Measurements from ENCODE around the gene SPO11.
A peak's percentile ranks its signal among the peaks of the same experiment; 100 is the strongest.

Gene SPO11

DNA sequence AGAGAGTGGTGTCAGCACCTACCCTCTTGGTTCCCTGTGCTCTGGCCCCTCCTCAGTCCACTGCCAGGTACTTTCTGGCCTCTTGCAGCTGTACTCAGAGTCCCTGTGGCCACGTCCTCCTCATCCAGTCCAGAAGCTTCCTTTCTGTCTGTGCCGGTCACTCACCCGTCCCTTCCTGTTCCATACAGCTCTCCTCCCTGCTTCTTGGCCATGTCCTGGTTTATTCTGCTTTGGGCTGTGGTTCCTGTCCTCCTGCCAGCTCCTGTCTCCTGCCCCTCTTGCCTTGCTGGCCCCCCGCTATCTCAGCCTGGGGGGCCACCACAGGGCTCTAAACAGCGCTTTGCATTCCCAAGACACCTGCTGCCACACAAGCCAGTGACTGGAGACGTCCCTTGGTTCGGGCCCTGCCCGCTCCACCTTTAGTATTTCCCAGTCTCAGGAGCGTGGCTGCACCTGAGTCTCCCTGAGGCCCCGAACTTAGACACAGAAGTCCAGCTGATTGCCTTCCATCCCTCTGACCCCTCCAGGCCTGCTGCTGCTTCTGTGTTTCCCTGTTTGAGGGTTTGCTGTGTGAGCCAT is 46.1 kb downstream of the SPO11 start:
- Mint-ChIP-seq H3K4me3 (no peak overlapping the region), H3K27ac (peak overlapping the region; percentile 70 to 95), H3K27me3 (no peaks in the 10 kb centered on the region), H3K9me3 (no peaks in the 10 kb centered on the region), H3K4me1 (peaks cover 42% of the 10 kb centered on the region)
- DNase-seq, result no peak
- ATAC-seq, result no peak

DNA sequence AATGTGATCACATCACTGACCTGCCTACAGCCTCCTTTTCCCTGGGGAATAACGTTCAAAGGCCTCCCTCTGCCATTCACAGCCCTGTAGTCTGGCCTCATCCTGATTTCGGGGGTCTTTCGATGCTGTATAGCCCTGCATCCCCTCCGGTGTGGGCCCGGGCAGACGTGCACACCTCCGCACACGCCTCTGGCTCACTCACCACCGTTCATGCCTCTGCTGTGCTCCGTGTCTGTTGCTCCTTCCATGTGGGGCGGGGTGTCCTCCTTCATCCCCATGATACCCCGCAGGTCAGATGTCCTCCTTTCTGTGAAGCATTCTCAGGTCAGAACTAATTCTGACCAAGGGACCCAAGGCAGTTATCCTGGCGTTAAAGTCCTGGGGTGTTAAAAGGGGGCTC is 47.7 kb downstream of the SPO11 start:
- no peaks in the 10 kb centered on the region for H3K9me3 Mint-ChIP-seq
- ATAC-seq (no peak), DNase-seq (no peak)
- peak overlapping the region in 1 of 2 donors; percentile 74 for H3K27ac Mint-ChIP-seq
- H3K27me3 Mint-ChIP-seq, result no peaks in the 10 kb centered on the region
- peaks cover 51% of the 10 kb centered on the region for H3K4me1 Mint-ChIP-seq
- no peak overlapping the region for H3K4me3 Mint-ChIP-seq

DNA sequence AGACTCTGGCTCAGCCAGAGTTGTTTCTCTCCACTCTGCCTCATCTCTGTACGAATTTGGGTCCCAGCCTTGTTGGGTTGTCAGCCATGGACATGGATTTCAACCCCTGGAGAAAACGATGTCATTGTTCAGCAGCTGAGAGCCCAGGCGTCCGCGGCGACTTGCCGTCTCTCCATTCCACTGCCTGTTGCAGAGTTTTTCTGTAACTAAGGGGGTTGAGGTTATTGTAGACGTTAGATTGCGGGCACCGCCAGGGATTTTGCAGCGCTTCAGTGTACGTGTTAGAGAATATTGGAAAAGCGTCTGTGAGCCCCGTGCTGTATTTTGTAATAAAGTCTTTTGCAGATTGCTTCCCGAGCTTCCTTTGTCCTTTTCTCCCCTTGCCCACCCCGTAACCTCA is 48.5 kb downstream of the SPO11 start:
- DNase-seq, result no peak
- no peak for ATAC-seq
- Mint-ChIP-seq H3K4me1 (peaks cover 56% of the 10 kb centered on the region), H3K4me3 (no peak overlapping the region), H3K27ac (no peak overlapping the region), H3K9me3 (no peaks in the 10 kb centered on the region), H3K27me3 (no peaks in the 10 kb centered on the region)

DNA sequence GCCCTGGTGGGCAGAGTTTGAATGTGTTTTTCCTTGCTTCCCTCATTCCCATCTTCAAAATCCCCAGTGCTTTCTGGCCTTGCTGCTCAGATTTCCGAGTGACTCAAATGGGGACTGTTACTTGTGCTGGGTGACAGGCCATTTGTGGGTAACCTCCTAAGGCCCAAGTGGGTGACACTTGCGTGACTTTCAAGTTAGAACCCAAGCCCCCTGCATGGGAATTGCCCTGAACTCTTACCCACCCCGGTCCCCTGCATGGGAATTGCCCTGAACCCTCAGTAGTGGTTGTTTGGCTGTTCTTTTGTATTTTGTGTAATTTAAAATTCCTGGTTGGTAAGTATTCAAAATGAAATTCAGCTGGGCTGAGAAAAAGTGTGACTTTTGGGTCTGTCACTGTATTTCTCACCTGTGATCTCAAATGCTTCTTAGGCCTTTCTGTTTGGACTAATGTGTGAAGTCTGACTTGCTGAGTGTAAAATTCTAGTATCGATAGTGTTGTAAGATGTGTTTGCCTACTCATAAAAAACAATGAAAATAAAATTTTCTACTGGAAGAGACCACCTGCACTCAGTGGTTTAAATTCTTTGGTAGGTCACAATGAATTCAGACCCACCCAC is 49.2 kb downstream of the SPO11 start:
- Mint-ChIP-seq H3K27ac (no peak overlapping the region), H3K4me3 (no peak overlapping the region), H3K4me1 (peaks cover 53% of the 10 kb centered on the region), H3K9me3 (no peaks in the 10 kb centered on the region), H3K27me3 (no peaks in the 10 kb centered on the region)
- DNase-seq (no peak), ATAC-seq (no peak)

DNA sequence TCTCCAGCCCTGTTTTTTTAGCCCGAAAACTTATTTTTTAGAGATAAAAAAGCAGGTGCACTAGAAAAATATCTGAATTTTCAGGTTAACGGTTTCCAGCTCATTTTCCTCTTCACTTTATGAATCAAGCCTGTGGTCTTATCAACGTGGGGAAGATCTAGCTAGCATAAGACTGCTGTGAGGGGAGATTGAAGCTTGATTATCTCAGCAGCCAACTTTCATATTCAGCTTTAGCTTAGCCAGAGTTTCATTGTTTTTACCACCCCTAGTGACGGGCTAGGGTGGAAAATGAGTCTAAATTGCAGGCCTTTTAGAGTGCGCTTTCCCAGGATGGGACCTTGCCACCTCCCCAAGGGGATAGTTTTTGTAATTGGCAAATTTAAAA is 49.7 kb downstream of the SPO11 start:
- H3K27ac Mint-ChIP-seq, result no peak overlapping the region
- no peaks in the 10 kb centered on the region for H3K9me3 Mint-ChIP-seq
- DNase-seq (no peak), ATAC-seq (no peak)
- H3K27me3 Mint-ChIP-seq, result no peaks in the 10 kb centered on the region
- H3K4me3 Mint-ChIP-seq, result no peak overlapping the region
- H3K4me1 Mint-ChIP-seq, result peaks cover 48% of the 10 kb centered on the region

DNA sequence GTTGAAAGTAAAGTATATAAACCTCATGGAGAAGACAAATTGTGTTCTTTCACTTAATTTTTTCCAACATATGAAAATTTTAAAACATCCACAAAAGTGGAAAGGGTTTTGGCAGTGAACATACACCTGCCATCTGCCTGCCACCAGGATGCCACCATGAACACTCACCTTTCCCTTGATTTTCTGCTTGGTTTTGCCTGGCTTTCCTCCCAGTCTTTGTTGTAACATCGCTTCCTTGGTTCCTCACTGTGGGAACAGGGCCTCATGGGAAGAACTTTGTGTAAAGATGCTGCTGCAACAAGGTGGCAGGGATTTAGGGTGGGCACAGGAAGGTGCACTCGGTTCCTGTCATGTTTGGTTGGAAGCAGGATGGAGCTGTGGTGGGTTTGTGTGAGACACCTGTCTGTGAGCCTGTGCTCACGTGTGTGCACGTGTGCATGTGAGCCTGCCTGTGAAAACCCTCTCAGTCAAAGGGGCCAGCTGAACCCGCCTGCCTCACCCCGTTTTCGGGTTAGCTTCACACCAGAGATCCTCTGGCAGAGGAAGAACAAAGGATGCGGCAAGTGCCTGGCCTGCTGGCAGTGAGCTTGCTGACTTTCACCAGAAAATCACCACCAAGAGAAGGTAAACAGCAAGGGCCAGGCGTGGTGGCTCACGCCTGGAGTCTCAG is 50.6 kb downstream of the SPO11 start:
- H3K4me1 Mint-ChIP-seq, result peaks cover 39% of the 10 kb centered on the region
- ATAC-seq (no peak), DNase-seq (no peak)
- H3K27ac Mint-ChIP-seq, result no peak overlapping the region
- H3K27me3 Mint-ChIP-seq, result no peaks in the 10 kb centered on the region
- no peaks in the 10 kb centered on the region for H3K9me3 Mint-ChIP-seq
- no peak overlapping the region for H3K4me3 Mint-ChIP-seq

DNA sequence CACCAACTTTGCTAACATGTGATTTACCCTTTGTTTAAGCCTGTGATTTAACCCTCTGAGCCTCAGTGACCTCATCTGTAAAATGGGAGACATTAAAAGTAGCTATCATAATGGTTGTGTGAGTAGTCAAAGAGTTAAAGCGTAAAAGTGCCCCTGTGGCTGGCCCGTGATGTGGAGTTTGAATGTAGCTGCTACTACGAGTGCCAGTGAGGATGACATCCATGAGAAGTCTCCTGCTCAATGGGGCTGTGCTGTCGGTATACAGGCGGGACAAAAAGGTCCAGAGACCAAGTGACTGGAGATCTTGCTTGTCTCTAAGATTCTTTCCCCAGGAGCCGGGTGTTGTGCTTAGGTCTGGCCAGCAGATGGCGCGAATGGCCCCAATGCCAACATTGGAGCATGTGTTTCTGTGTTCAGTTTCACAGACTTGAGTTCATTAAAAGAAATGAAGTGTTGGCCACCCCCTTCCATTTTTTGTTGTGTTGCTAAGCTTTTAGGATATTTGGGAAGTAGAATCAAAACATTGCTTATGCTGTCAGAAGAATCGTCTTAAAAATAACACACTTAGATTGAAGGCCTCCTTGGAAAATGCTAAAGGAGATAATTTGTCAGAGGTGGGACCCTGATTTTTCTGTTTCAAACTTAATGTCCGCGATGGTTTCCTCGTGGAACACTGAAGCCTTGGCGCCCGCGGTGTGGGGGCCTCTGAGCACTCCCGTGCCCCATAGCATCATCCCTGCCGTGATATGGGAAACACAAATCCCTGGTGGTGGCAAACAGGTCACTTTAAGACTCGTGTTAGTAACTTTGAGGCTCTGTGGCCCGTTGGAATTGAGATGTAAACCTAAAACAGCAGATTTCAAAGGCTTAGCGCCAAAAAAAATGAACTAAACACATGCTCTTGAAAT is 52.2 kb downstream of the SPO11 start:
- peak; percentile 76 to 79 for DNase-seq
- ATAC-seq, result peak; percentile 71
- peak overlapping the region in 1 of 2 donors; percentile 49 for H3K27ac Mint-ChIP-seq
- H3K4me3 Mint-ChIP-seq, result no peak overlapping the region
- peaks cover 28% of the 10 kb centered on the region for H3K4me1 Mint-ChIP-seq
- no peaks in the 10 kb centered on the region for H3K27me3 Mint-ChIP-seq
- H3K9me3 Mint-ChIP-seq, result no peaks in the 10 kb centered on the region

DNA sequence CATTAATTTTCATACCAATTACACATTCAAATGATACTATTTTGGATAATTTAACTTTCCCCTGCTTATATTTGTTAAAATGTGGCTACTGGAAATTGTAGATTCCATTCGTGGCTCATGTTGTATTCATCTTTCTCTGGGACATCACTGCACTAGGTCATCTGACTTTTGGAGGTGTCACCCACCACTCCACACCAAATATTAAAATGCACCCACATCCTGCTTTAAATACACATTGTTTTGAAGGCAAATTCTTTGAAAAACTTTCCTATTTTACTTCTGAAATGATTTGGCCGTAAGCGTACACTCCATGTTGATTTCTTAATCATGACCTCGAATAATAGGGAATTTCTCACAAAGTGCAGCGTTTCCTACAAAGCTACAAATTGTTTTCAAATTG is 52.9 kb downstream of the SPO11 start:
- ATAC-seq (no peak), DNase-seq (no peak)
- Mint-ChIP-seq H3K27me3 (no peaks in the 10 kb centered on the region), H3K9me3 (no peaks in the 10 kb centered on the region), H3K27ac (no peak overlapping the region), H3K4me3 (no peak overlapping the region), H3K4me1 (peaks cover 24% of the 10 kb centered on the region)

DNA sequence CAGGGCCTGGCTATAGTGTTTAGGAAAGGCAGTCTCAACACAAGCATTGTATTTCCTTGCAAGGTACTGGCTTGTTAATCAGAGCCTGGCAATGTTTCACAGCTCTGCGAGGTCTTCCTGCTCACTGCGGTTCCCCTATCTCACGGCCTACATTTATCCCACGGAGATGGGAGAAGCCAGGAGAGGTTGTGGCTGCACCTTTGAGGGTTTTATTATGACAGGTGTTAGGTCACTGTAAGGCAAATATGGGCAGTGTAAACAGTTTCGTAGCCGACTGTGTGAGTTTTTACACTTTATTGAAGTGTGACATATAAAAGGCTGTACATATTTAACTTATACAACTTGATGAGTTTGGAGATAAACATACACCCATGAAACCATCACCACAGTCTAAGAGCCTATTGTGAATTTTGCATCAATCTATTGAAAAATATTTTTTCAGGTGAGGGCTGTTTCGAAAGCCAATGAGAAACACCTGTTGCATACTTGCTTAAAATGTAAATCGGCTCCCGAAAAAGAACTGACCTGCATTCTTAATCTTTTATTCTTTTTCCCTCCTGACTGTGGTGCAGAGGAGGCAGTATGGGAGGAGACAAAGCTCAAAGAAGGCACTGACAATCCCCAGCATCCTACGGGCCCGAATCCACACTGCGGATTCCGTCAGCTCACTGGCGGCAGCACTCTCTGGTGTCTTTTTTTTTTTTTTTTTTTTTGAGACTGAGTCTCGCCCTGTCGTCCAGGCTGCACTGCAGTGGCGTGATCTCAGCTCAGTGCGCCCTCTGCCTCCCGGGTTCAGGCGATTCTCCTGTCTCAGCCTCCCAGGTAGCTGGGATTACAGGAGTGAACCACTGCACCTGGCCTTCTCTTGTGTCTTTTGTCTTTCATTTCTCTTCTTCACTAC is 54.1 kb downstream of the SPO11 start:
- Mint-ChIP-seq H3K27me3 (no peaks in the 10 kb centered on the region), H3K4me3 (no peak overlapping the region), H3K9me3 (no peaks in the 10 kb centered on the region), H3K4me1 (peaks cover 22% of the 10 kb centered on the region), H3K27ac (peak overlapping the region; percentile 30 to 43)
- no peak for ATAC-seq
- no peak for DNase-seq

DNA sequence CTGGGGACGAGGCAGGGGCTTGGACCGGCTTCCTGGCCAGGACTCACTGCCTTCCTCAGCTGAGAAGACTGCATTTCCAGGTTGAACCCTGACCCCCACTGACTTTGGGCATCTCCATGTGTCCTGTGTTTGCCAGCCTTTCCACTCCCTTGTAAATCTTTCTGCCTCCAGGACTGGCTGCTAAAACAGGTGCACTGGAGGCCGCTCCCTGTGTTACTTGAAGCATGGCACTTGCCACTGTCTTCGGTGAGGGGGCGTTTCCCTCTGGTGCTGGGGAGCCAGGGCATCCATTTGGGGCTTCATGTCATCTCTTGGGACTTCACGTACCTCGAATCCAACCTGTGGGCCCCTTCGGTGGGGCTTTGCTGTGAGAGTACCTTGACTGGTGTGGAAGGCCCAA is 54.9 kb downstream of the SPO11 start:
- H3K27ac Mint-ChIP-seq, result peak overlapping the region in 1 of 2 donors; percentile 35
- DNase-seq (no peak), ATAC-seq (no peak)

DNA sequence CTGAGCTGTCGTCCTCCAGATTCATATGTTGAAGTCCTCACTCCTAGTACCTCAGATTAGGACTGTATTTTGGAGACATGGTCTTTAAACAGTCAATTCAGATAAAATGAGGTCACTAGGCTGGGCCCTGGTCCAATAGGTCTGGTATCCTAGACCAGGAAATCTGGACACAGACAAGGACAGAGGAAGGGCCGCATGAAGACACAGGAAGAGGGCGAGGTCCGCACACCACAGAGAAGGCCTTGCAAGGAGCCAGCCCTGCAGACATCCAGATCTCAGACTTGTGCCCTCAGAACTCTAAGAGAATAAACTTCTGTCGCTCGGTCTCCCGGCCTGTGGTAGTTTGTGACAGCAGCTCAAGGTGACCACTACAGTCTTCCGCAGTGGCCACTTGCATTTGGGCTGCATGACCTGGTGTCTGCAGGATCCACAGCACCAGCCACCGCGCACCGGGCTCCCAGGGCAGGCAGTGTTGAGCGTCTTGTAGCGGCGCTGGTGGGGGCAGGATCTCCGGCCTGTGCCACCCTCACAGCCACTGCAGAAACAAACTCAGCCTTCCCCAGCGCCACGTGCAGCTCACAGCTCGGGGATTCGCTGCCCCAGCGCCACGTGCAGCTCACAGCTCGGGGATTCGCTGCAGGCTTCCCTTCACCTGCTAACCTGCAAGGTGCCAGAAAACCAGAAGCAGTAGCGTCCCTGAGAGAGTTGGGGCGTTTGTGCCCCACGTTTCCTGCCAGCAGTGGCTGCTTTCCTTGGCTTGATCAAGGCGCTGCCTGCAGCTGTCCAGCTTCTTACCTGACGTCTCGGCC is 55.6 kb downstream of the SPO11 start:
- DNase-seq (no peak), ATAC-seq (no peak)
- Mint-ChIP-seq H3K4me1 (peaks cover 30% of the 10 kb centered on the region), H3K27ac (no peak overlapping the region), H3K4me3 (no peak overlapping the region), H3K27me3 (no peaks in the 10 kb centered on the region), H3K9me3 (no peaks in the 10 kb centered on the region)

More for the DNA sequence above, 54.9 kb downstream of the SPO11 start:
- no peaks in the 10 kb centered on the region for H3K27me3 Mint-ChIP-seq
- H3K4me1 Mint-ChIP-seq, result peaks cover 24% of the 10 kb centered on the region
- no peak overlapping the region for H3K4me3 Mint-ChIP-seq
- H3K9me3 Mint-ChIP-seq, result no peaks in the 10 kb centered on the region

DNA sequence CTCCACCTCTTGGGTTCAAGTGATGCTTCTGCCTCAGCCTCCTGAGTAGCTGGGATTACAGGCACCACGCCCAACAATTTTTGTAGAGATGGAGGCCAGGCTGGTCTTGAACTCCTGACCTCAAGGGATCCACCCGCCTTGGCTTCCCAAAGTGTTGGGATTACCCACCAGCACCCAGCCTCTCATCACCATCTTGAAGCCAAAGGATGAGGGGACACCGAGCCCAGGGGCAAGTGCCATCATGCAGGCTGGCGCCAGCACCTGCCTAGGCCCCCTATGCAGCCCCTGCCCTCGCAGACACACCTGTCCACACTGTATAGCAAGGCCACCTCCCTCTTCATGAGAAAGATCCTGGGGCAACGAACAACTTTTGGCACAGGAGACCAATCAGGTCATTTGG is 56.3 kb downstream of the SPO11 start:
- DNase-seq, result no peak
- Mint-ChIP-seq H3K27ac (peak overlapping the region in 1 of 2 donors; percentile 77), H3K4me1 (peaks cover 36% of the 10 kb centered on the region), H3K27me3 (no peaks in the 10 kb centered on the region), H3K4me3 (no peak overlapping the region), H3K9me3 (no peaks in the 10 kb centered on the region)
- no peak for ATAC-seq

DNA sequence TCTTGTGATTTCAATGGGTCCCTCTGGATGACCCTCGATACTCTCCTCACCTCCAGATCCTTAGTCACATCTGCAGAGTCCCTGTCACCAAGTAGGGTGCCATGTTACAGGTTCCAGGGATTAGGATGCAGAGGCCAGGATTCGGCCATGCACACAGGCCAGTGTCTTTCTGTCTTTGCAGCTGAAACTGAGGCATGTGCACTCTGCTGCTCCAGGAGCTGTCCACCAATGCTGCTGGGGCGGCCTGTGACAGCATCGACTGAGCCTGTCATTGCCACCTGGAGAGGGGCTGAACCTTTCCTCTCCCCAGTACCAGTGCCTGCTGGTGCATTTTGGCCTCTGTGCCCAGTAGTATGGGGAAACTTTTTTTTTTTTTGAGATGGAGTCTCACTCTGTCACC is 57.2 kb downstream of the SPO11 start:
- no peaks in the 10 kb centered on the region for H3K9me3 Mint-ChIP-seq
- DNase-seq (no peak), ATAC-seq (no peak)
- no peaks in the 10 kb centered on the region for H3K27me3 Mint-ChIP-seq
- H3K4me3 Mint-ChIP-seq, result no peak overlapping the region
- peaks cover 33% of the 10 kb centered on the region for H3K4me1 Mint-ChIP-seq
- no peak overlapping the region for H3K27ac Mint-ChIP-seq

DNA sequence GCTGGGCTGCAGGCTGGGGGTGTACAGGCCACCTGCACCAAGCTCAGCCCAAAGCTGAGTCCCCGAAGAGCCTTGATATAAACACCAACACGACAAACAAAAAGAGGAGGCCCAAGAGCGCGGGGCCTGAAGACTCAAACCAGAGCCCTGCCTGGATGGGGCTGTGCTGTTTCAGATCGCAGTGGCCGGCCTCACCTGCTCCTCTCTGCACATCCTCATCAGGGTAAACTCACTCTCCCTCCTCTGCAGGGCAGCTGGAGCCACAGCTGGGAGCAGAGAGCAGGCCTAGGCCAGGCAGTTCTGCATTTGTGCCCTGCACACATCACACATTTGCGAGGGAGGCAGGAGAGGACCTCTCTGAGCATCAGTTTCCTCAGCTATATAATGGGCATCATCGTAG is 57.9 kb downstream of the SPO11 start:
- DNase-seq, result no peak
- Mint-ChIP-seq H3K9me3 (no peaks in the 10 kb centered on the region), H3K27ac (no peak overlapping the region), H3K27me3 (no peaks in the 10 kb centered on the region), H3K4me3 (no peak overlapping the region), H3K4me1 (peaks cover 26% of the 10 kb centered on the region)
- no peak for ATAC-seq
